ENCODE results near the gene STON2.

The STON2 gene

DNA sequence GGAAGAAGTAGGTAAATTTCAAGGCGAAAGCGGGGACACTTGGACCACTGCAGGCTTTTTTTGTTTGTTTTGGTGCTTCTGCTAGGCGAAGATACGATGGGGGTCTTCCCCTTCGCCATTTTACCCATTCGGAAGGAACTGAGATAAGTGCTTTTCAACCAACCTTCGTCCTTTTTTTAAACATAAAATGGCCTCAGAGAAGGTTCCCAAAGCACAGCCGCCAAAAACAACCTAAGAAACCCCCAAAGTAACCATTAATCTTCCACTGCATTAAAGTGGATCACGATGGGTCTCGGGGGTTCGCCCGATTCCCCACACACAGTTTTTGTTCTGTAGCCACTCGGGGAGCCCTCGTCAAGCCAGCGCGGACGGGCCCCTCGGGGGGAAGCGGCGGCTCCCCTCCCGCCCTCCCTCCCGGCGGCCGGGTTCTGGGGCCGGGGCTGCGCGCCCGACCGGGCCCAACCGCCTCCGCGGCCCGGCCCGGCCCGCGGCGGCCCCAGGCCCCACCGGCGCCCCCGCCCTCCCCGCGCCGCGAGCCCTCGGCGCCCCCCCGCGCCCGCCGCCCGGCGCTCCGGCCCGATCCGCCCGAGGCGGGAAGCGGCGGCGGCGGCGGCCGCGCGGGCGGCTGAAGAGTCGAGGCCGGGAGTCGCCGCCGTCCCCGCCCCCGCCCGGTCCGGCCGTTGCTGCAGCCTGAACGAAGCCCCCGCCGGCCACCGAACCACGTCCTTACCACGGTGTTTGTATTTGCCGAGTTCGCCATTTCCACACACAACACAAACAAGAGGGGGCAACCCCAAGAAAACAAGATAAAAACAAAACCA is 180.2 kb downstream of the STON2 start:
- peak; percentile 29 for DNase-seq

DNA sequence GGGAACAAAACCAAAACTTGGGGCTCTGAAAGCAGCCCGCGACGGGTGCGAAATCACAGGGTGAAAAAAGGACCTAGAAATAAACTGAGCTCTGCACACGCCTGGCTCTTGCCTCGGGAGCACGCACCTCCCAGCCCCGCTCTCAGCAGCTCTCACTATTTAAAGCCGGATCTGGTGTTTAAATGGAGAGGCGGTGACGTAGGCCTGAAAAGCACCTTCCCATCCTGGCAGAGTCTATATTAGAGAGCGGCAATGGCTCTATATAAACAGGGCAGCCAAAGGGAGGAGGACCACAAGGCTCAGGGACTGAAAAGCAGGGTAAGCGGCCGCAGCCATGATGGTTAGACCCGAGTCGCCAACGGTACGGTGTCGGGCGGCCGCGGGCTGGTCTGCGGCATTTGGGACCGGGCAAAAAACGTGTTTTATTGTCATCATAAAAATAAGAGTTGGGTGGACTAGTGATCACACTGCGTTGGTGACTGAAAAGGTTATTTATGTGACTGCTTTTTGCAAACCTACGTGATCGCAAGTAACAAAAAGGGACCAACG is 180.8 kb downstream of the STON2 start:
- peak; percentile 99 for DNase-seq

DNA sequence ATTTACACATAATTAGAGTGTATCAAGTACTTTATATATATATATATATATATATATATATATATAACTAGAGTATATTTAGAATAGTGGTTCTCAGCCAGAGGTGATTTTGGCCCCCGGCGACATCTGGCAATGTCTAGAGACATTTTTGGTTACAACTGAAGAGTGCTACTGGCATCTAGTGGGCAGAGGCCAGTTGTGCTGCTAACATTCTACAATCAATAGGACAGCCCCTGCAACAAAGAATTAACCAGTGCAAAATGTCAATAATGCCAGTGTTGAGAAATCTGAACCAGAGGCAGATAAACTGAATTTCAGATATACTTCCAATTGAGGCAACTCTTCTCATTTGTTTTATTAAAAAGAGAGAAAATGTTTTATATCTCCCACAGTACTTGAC is 188.3 kb downstream of the STON2 start:
- DNase-seq = no peak

Data from NCI-H345 (cell line).